HepG2 (cell line): ENCODE data around the gene SMARCB1. TPM values are rescaled to one million over a fixed set of nuclear protein-coding genes. Genes with fewer than 3 reads are reported as not detected.

Experiments used
- ATRX ChIP-seq: sonication (generic); formaldehyde crosslinking; IDR thresholded peaks from 2 replicates; pipeline ENCODE4 v1.4.0; 2020; ENCODE audit warnings: missing genetic modification reagents, borderline replicate concordance
- BRD4 ChIP-seq: sonication (generic); formaldehyde crosslinking; IDR thresholded peaks from 2 replicates; pipeline ENCODE4 v1.4.0; 2020; ENCODE audit warnings: missing genetic modification reagents
- EEA1 ChIP-seq: sonication (generic); formaldehyde crosslinking; IDR thresholded peaks from 2 replicates; pipeline ENCODE4 v1.5.1; 2020; ENCODE audit warnings: mild to moderate bottlenecking, missing genetic modification reagents, borderline replicate concordance
- ELF1 ChIP-seq: sonication (generic); formaldehyde crosslinking; IDR thresholded peaks from 2 replicates; pipeline ENCODE4 v1.4.0; 2020; ENCODE audit warnings: missing genetic modification reagents
- FOXJ3 ChIP-seq: sonication (generic); formaldehyde crosslinking; IDR thresholded peaks from 2 replicates; pipeline ENCODE4 v1.4.0; 2020; ENCODE audit warnings: missing genetic modification reagents, mild to moderate bottlenecking, borderline replicate concordance
- FOXK1 ChIP-seq: sonication (generic); formaldehyde crosslinking; IDR thresholded peaks from 2 replicates; pipeline ENCODE4 v1.4.0; 2020; ENCODE audit warnings: low read depth, missing genetic modification reagents, borderline replicate concordance
- GMEB1 ChIP-seq: sonication (generic); formaldehyde crosslinking; IDR thresholded peaks from 2 replicates; pipeline ENCODE4 v1.5.1; 2020; ENCODE audit warnings: missing genetic modification reagents, mild to moderate bottlenecking, borderline replicate concordance
- KDM5A ChIP-seq: fragments of 200-600 bp; sonication (generic); IDR thresholded peaks from 2 replicates; pipeline ENCODE4 v1.7.0; 2018; ENCODE audit warnings: antibody characterized with exemption, mild to moderate bottlenecking, low read length, borderline replicate concordance
- NPAS2 ChIP-seq: sonication (generic); formaldehyde crosslinking; IDR thresholded peaks from 2 replicates; pipeline ENCODE4 v1.8.0; 2022; ENCODE audit warnings: mild to moderate bottlenecking, missing genetic modification reagents, borderline replicate concordance
- NR2C2 ChIP-seq: sonication (generic); formaldehyde crosslinking; IDR thresholded peaks from 2 replicates; pipeline ENCODE4 v1.4.0; 2020; ENCODE audit warnings: missing genetic modification reagents, mild to moderate bottlenecking, moderate library complexity, borderline replicate concordance
- REL ChIP-seq: sonication (generic); formaldehyde crosslinking; conservative IDR thresholded peaks from 2 replicates; pipeline ENCODE4 v1.8.0; 2022; ENCODE audit warnings: mild to moderate bottlenecking, missing genetic modification reagents, moderate library complexity
- REPIN1 ChIP-seq: sonication (generic); formaldehyde crosslinking; IDR thresholded peaks from 2 replicates; pipeline ENCODE4 v1.8.0; 2022; ENCODE audit warnings: missing genetic modification reagents, low read depth, mild to moderate bottlenecking, borderline replicate concordance
- SP1 ChIP-seq, 2 experiments: fragments of 450-650 bp in 1 of 2; sonication (generic) in 1 of 2; formaldehyde crosslinking in 1 of 2; IDR thresholded peaks; 2 replicates each; pipeline versions ENCODE4 v1.4.0 to v1.6.1; 2016 to 2020; ENCODE audit warnings: missing genetic modification reagents in 1 of 2
- SP2 ChIP-seq: sonication (generic); formaldehyde crosslinking; IDR thresholded peaks from 2 replicates; pipeline ENCODE4 v1.5.1; 2020; ENCODE audit warnings: mild to moderate bottlenecking, missing genetic modification reagents
- ZBTB8A ChIP-seq: sonication (generic); formaldehyde crosslinking; IDR thresholded peaks from 2 replicates; pipeline ENCODE4 v1.4.0; 2020; ENCODE audit warnings: mild to moderate bottlenecking, low read depth, missing genetic modification reagents, borderline replicate concordance
- ZFX ChIP-seq: sonication (generic); formaldehyde crosslinking; IDR thresholded peaks from 2 replicates; pipeline ENCODE4 v1.4.0; 2020; ENCODE audit warnings: mild to moderate bottlenecking, low read depth, missing genetic modification reagents, moderate library complexity
- ZNF121 ChIP-seq: sonication (generic); formaldehyde crosslinking; IDR thresholded peaks from 2 replicates; pipeline ENCODE4 v1.5.0; 2020; ENCODE audit warnings: mild to moderate bottlenecking, missing genetic modification reagents
- ZNF331 ChIP-seq: sonication (generic); formaldehyde crosslinking; IDR thresholded peaks from 2 replicates; pipeline ENCODE4 v1.4.0; 2020; ENCODE audit warnings: missing genetic modification reagents
- ZNF354B ChIP-seq: sonication (generic); formaldehyde crosslinking; IDR thresholded peaks from 2 replicates; pipeline ENCODE4 v1.8.0; 2022; ENCODE audit warnings: mild to moderate bottlenecking, missing genetic modification reagents
- ZNF619 ChIP-seq: sonication (generic); formaldehyde crosslinking; IDR thresholded peaks from 2 replicates; pipeline ENCODE4 v1.4.0; 2020; ENCODE audit warnings: mild to moderate bottlenecking, missing genetic modification reagents
- ZNF747 ChIP-seq: sonication (generic); formaldehyde crosslinking; IDR thresholded peaks from 2 replicates; pipeline ENCODE4 v1.8.1; 2023; ENCODE audit warnings: missing genetic modification reagents, mild to moderate bottlenecking, borderline replicate concordance
- polyA plus RNA-seq, 8 experiments: library from polyadenylated mRNA; depleted of rRNA in 3 of 8; stranded (reverse) in 7 of 8; unstranded in 1 of 8; fragments of >200 nt; fragmentation: Illumina TruSeq in 4 of 8; extraction: Trizol in 4 of 8; gene quantifications; 2 replicates each; pipeline versions ENCODE4 v1.2.1 to v1.2.3, GENCODE V29; 2011 to 2016; ENCODE audit warnings: low read depth in 4 of 8, missing spikeins in 1 of 8, mixed read lengths in 1 of 8; ENCODE audit not compliant: insufficient read depth in 1 of 8
- total RNA-seq, 5 experiments: library from RNA; depleted of rRNA; stranded (reverse); fragments of >200 nt; fragmentation: Illumina TruSeq; extraction: Trizol; gene quantifications; 2 replicates each; pipeline ENCODE4 v1.2.3, GENCODE V29; 2016; ENCODE audit warnings: low read depth in 1 of 5
- TF ChIP-seq, protein P1 (sequence below): sonication (generic); formaldehyde crosslinking; IDR thresholded peaks from 2 replicates; pipeline ENCODE4 v1.5.1; 2020; ENCODE audit warnings: mild to moderate bottlenecking, missing genetic modification reagents, moderate library complexity

The SMARCB1 gene
- total and polyA plus RNA-seq, 2 of the 13 experiments (the other 11 are each of a cell fraction or from before 2014, with no cell fraction given), result 74.0 to 166 TPM

GRCh38 chr22:23786752-23787599, at the start of gene SMARCB1 (continued):
- TF ChIP-seq ZNF619 (CRISPR knock-in tag) (no peak), GMEB1 (peak; percentile 92), FOXK1 (CRISPR knock-in tag) (no peak), EEA1 (no peak), ZBTB8A (CRISPR knock-in tag) (peak; percentile 45; the same call in 1 of the 2 replicates), FOXJ3 (CRISPR knock-in tag) (no peak), ATRX (CRISPR knock-in tag) (no peak), ZNF747 (CRISPR knock-in tag) (no peak), ZNF121 (CRISPR knock-in tag) (no peak), SP1 (IDR thresholded peaks at IDR 0.05) (no peak), SP1 (CRISPR knock-in tag; IDR thresholded peaks at IDR 0.05) (peak; percentile 89), ZNF331 (CRISPR knock-in tag) (no peak), NPAS2 (CRISPR knock-in tag) (no peak), SP2 (CRISPR knock-in tag) (no peak), ZFX (CRISPR knock-in tag) (peak; percentile 90), ZNF354B (CRISPR knock-in tag) (no peak), REL (CRISPR knock-in tag) (no peak; the same call in 1 of the 2 replicates), ELF1 (CRISPR knock-in tag) (no peak), NR2C2 (CRISPR knock-in tag) (0 out of 2 replicates have a peak, but pooled peaks have one; percentile 19), BRD4 (no peak), REPIN1 (CRISPR knock-in tag) (peak; percentile 51; the same call in 1 of the 2 replicates), KDM5A (peak; percentile 91)
- TF ChIP-seq, protein P1, sequence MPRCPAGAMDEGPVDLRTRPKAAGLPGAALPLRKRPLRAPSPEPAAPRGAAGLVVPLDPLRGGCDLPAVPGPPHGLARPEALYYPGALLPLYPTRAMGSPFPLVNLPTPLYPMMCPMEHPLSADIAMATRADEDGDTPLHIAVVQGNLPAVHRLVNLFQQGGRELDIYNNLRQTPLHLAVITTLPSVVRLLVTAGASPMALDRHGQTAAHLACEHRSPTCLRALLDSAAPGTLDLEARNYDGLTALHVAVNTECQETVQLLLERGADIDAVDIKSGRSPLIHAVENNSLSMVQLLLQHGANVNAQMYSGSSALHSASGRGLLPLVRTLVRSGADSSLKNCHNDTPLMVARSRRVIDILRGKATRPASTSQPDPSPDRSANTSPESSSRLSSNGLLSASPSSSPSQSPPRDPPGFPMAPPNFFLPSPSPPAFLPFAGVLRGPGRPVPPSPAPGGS (CRISPR knock-in tag), result peak; percentile 77; the same call in 1 of the 2 replicates
